ACC112 (cell line): ENCODE results near the gene C1orf141.
"Not testable (repeated sequence)": the region's sequence is repeated elsewhere in the genome, so short reads cannot be mapped to it uniquely, and the experiment has no call there.

ENCODE experiments used
- H2AFZ ChIP-seq: fragments of 200-600 bp; sonication (generic); one replicate; pipeline ENCODE4 v1.6.0; 2017; ENCODE audit warnings: antibody characterized with exemption, low read length; ENCODE audit not compliant: unreplicated experiment
- H3K27ac ChIP-seq: fragments of 200-600 bp; sonication (generic); 2 replicates; pipeline ENCODE4 v1.5.1; 2014; ENCODE audit warnings: low read depth, mild to moderate bottlenecking, antibody characterized with exemption, low read length, moderate library complexity
- H3K27me3 ChIP-seq: fragments of 200-600 bp; sonication (generic); 2 replicates; pipeline ENCODE4 v1.6.1; 2014; ENCODE audit warnings: mild to moderate bottlenecking, antibody characterized with exemption, low read length, moderate library complexity, mixed read lengths; ENCODE audit not compliant: insufficient read depth
- H3K36me3 ChIP-seq: fragments of 200-600 bp; sonication (generic); 2 replicates; pipeline ENCODE4 v1.6.1; 2016; ENCODE audit warnings: mild to moderate bottlenecking, antibody characterized with exemption, low read length, moderate library complexity, mixed read lengths; ENCODE audit not compliant: insufficient read depth
- H3K4me1 ChIP-seq: fragments of 200-600 bp; sonication (generic); one replicate; pipeline ENCODE4 v1.6.1; 2016; ENCODE audit warnings: low read length, mixed read lengths; ENCODE audit not compliant: insufficient read depth, unreplicated experiment, control insufficient read depth
- H3K4me3 ChIP-seq: fragments of 200-600 bp; sonication (generic); 2 replicates; pipeline ENCODE4 v1.5.1; 2014; ENCODE audit warnings: mild to moderate bottlenecking, low read depth, low read length
- H3K79me2 ChIP-seq: fragments of 200-600 bp; sonication (generic); one replicate; pipeline ENCODE4 v1.6.0; 2016; ENCODE audit warnings: low read length; ENCODE audit not compliant: control insufficient read depth, unreplicated experiment, insufficient read depth

The C1orf141 gene

DNA sequence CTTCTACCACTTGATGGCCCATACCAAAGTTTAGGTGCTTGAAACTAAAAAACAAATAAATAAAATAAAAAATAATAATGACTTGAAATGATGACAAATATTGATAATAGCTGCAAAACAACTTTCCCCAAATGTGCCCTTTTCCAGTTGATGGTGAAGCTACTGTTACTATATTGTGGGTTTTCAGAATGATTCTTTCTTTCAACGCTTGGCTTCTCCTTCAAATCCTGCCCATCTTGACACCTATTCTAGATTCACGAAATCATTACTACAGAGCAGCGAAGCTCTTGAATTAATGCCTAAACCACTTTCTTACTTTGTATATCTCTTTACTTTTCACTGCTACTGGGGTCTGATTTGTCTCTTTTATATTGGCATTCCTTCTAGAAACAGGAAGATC, 9.2 kb upstream of the C1orf141 start:
- no peak overlapping the region for H2AFZ ChIP-seq
- H3K27ac ChIP-seq = no peak overlapping the region
- H3K4me3 ChIP-seq = no peak overlapping the region
- peaks cover 3% of the 10 kb centered on the region for H3K4me1 ChIP-seq
- H3K36me3 ChIP-seq = no peaks in the 10 kb centered on the region
- H3K27me3 ChIP-seq = no peaks in the 10 kb centered on the region
- no peaks in the 10 kb centered on the region for H3K79me2 ChIP-seq

DNA sequence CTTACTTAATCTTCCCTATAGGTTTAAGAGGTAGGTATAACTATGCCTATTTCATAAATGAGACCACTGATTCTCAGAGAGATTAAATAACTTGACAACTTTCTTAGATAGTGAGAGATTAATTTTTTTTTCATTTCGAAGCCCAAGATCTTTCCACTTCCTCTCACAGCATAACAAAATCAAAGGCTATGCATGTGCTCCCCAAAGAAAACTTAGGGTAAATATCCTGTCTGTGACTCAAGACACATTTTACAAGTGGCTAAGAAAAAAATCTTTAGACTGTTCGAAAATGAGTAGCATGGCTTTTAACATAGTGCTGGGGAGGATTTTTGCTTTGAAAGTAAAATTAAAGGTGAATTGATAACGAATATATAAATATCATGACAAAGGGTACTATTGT, 8.2 kb upstream of the C1orf141 start:
- no peaks in the 10 kb centered on the region for H3K79me2 ChIP-seq
- H3K27me3 ChIP-seq = no peaks in the 10 kb centered on the region
- H3K27ac ChIP-seq = no peak overlapping the region
- no peaks in the 10 kb centered on the region for H3K36me3 ChIP-seq
- H2AFZ ChIP-seq = no peak overlapping the region
- no peak overlapping the region for H3K4me3 ChIP-seq
- no peaks in the 10 kb centered on the region for H3K4me1 ChIP-seq

DNA sequence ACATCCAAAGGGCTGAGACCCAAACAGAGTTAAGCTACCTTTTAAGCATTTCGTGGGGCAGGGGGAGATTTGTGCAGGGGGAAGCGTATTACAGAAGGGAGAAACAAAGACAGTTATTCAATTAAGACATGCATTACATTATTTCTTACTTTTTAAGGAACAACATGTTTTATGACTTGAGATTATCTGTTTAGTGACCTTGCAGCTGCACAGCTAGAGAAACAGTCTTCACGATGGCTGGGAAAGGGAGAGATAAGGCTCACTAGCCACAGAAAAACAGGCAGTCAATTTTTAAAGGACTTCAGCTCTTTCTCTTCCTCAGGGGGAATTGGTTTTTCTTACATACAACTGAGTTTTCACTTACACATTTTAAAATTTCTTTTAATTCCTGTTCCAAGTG, 7.1 kb upstream of the C1orf141 start:
- H3K4me1 ChIP-seq, H3K27ac ChIP-seq, H3K4me3 ChIP-seq, H3K36me3 ChIP-seq, H3K79me2 ChIP-seq, H2AFZ ChIP-seq, H3K27me3 ChIP-seq: not testable (repeated sequence)

DNA sequence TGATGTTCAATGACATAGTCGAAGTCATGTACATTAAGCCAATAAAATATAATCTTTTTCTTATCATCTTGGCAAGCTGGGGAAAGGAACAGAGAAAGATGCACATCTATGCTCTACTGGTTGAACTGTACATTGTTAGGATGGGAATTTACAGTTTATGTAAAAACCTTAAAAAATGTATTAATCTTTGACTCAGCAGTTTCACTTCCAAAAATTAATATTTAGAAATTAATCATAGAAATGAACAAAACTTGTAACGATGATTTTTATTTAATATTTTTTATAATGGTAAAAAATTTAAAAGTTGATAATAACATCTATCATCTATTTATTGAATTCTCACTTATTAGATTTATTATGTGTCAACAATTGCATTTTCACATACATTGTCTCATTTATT, 5.7 kb upstream of the C1orf141 start:
- Histone ChIP-seq H2AFZ (no peak overlapping the region), H3K4me3 (no peak overlapping the region), H3K27ac (no peak overlapping the region), H3K4me1 (peaks cover 2% of the 10 kb centered on the region), H3K79me2 (no peaks in the 10 kb centered on the region), H3K36me3 (no peaks in the 10 kb centered on the region), H3K27me3 (no peaks in the 10 kb centered on the region)

DNA sequence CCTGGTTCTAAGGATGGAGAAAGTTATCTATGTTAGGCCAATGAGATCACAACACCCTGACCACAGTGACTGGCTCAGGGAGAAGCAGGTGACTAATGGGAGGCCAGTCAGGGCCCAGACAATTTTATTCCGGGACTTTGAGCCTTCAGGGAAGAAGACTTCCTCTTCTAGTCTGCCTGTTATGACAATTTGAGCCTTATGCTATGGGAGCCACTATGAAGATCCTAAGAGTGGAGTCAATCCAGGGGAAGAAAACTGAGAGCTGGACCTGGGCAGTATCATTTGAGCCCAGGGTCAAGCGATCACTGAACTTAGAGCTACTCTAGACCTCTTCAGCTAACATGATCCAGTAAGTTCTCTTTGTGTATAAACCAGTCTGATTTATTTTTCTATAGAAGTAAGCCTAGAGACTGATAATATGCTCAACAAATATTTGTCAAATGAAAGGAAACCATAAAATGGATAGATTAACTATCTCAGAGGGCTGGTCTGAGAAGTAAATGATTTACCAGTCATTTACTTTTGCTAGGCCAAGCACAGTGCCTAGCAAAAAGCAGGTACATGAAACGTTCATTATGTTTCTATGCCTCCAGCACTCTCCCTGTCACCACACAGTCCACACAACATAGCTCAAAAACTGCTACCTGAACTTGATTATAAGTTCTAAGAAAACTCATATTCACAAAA, 4.2 kb upstream of the C1orf141 start:
- H3K36me3 ChIP-seq = no peaks in the 10 kb centered on the region
- peaks cover 7% of the 10 kb centered on the region for H3K4me1 ChIP-seq
- H3K27me3 ChIP-seq = no peaks in the 10 kb centered on the region
- no peak overlapping the region for H2AFZ ChIP-seq
- H3K27ac ChIP-seq = no peak overlapping the region
- no peak overlapping the region for H3K4me3 ChIP-seq
- H3K79me2 ChIP-seq = no peaks in the 10 kb centered on the region

DNA sequence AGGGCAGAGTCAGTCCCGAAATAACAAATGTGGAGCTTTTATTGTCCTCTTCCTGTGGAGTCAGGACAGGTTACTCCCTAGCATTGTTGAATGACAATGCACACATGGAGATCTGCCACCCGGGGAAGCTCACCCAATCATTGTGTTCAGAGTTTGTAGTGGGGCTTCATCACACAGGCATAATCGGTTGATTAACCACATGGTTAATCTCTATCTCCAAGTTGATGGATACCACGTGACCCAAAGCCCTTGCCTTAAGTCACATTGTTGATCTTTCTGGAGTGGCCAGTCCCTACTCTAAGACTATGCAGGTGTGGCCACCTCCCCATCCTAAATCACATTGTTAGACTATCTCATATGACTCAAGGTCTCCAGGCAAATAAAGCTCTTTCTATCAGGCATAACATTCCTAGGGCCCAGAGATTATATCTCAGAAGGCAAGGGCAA, 2.6 kb upstream of the C1orf141 start:
- H3K36me3 ChIP-seq = no peaks in the 10 kb centered on the region
- peaks cover 7% of the 10 kb centered on the region for H3K4me1 ChIP-seq
- H3K79me2 ChIP-seq = no peaks in the 10 kb centered on the region
- no peak overlapping the region for H2AFZ ChIP-seq
- no peak overlapping the region for H3K4me3 ChIP-seq
- H3K27ac ChIP-seq = no peak overlapping the region
- no peaks in the 10 kb centered on the region for H3K27me3 ChIP-seq

DNA sequence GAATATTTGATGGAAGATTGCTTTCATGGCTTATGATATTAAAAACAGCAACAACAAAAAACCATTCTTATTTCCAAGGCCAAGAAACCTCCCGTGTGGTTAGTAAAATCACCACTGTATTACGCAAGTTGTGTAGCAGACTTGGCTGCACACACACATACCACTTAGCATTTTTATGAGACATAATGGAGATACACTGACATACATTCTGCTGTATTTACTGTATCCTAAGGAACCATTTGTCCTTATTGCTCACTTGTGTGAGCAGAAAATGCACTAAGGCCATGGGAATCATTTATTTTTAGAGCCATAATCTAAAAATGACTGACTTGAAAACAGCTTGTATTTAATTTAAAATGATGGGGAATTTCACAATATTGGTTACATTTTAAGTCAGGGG, 584 bp upstream of the C1orf141 start:
- H3K4me3 ChIP-seq = no peak overlapping the region
- H3K27me3 ChIP-seq = no peaks in the 10 kb centered on the region
- H3K79me2 ChIP-seq = no peaks in the 10 kb centered on the region
- H3K27ac ChIP-seq = peak overlapping the region; percentile 21
- H3K4me1 ChIP-seq = peaks cover 7% of the 10 kb centered on the region
- H3K36me3 ChIP-seq = no peaks in the 10 kb centered on the region
- H2AFZ ChIP-seq = peak overlapping the region; percentile 74

DNA sequence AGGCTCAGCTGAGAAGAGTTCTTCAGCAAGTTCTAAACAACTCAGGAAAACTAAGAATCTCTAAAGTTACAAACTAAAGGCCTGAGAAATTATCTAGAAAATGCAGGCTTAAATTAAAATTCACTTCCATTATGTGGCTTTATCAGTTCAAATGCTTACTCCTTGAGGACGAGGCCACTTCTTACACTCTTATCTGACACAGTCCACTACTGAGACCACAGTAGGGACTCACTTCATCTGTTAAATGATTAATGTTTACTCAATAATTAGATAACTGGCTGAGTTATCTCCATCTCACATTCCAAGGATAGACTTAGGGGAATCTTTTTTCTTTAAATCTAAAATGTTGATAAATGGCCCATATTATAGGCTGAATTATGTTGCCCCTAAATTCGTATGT, 1.6 kb downstream of the C1orf141 start:
- peaks cover 7% of the 10 kb centered on the region for H3K4me1 ChIP-seq
- no peaks in the 10 kb centered on the region for H3K36me3 ChIP-seq
- no peak overlapping the region for H3K4me3 ChIP-seq
- no peak overlapping the region for H2AFZ ChIP-seq
- H3K27me3 ChIP-seq = no peaks in the 10 kb centered on the region
- no peaks in the 10 kb centered on the region for H3K79me2 ChIP-seq
- H3K27ac ChIP-seq = no peak overlapping the region

DNA sequence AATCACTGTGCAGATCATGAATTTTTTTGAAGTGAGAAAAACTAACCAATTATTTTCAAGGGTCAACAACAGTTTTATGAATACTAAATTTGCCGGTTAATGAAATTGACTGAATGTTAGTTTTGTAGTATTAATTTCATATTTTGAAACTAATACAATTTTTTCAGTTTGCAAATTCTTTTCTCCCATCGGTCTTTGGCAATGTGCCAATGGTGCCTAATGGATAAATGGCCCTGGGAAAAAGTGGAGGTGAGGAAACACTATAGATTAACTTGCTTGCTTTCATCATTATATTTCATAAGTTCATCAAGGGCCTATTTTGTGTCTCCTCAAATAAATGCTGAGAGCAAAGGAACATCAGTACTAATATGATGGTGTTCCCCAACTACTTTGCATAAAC, 4.1 kb downstream of the C1orf141 start:
- Histone ChIP-seq H3K4me3 (no peak overlapping the region), H3K79me2 (no peaks in the 10 kb centered on the region), H3K27ac (no peak overlapping the region), H3K27me3 (no peaks in the 10 kb centered on the region), H2AFZ (no peak overlapping the region), H3K36me3 (no peaks in the 10 kb centered on the region), H3K4me1 (peaks cover 7% of the 10 kb centered on the region)

DNA sequence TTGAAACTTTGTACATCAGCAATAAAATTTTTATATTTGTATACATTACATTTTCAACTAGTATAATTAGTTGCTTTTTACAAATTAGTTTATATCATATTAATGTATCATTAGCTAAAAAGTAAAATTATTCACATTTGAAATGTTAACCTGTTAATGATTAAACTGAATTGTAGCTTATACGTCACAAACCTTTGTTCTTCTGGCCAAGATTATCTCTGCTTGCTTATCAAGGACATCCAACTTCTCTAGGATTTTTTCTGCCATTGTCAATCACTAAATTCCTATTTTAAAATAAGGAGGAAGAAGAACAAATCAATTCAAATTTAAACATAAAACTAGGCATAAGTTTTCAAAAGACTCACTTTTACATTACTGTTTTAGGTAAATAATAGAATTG, 7.8 kb downstream of the C1orf141 start:
- Histone ChIP-seq H3K27ac (no peak overlapping the region), H2AFZ (no peak overlapping the region), H3K4me3 (no peak overlapping the region), H3K27me3 (no peaks in the 10 kb centered on the region), H3K79me2 (no peaks in the 10 kb centered on the region), H3K4me1 (no peaks in the 10 kb centered on the region), H3K36me3 (no peaks in the 10 kb centered on the region)

DNA sequence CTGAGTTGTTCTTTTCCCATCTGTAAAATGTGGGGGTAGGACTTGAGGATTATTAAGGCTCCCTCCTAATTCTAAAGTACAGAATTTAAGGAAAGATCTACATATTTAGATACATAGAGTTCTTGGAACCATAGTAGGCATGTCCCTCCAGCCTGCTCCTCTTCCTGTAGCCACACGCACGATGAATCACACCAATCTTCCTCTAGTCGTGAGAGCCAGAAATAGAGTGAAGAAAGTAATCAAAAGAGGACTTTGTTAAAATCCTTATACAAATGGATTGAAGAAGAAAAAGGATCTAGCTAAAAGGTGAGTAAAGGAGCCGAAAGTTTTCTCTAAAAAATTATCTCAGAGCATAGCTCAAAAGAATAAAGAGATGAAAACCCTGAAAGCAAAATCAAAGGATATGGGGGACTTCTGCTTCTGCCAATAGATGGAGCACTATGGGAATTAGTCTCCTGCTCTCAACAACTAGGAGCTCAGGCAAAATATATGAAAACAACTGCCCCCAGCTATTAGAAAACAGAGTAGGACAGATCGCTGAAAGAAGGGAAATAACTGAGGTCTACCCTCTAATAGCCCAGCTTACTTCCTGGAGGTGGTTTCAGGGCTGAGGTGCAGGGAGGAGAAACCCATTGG, 8.5 kb downstream of the C1orf141 start:
- no peaks in the 10 kb centered on the region for H3K36me3 ChIP-seq
- no peaks in the 10 kb centered on the region for H3K79me2 ChIP-seq
- no peak overlapping the region for H3K27ac ChIP-seq
- no peaks in the 10 kb centered on the region for H3K27me3 ChIP-seq
- no peak overlapping the region for H3K4me3 ChIP-seq
- H3K4me1 ChIP-seq = no peaks in the 10 kb centered on the region
- H2AFZ ChIP-seq = peak overlapping the region; percentile 79
